Measurements from ENCODE around the gene ZPBP2. TPM values are rescaled to one million over a fixed set of nuclear protein-coding genes. Genes with fewer than 3 reads are reported as not detected.
"Not testable (repeated sequence)": the region's sequence is repeated elsewhere in the genome, so short reads cannot be mapped to it uniquely, and the experiment has no call there.

ZPBP2 gene
- total RNA-seq, 1 donor from 2014 or later: not detected

DNA sequence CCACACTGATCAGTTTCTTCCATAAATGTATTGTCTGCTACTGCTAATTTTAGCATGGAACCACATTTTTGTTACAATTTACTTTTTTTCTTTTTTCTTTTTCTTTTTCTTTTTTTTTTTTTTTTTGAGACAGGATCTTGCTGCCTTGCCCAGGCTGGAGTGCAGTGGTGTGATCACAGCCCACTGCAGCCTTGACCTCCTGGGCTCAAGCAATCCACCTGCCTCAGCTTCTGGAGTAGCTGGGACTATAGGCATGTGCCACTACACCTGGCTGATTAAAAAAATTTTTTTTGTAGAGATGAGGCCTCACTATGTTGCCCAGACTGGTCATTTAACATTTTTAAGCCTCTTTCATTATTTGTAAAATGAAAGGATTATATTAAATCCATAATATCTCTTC, 19.1 kb downstream of the ZPBP2 start:
- peaks cover 3% of the 10 kb centered on the region for H3K9me3 Mint-ChIP-seq (ENCODE audit: low read depth)
- H3K4me3 Mint-ChIP-seq (ENCODE audit: unreplicated experiment): no peak overlapping the region
- H3K4me1 Mint-ChIP-seq (ENCODE audit: low read depth): no peaks in the 10 kb centered on the region
- TF ChIP-seq, protein P1, sequence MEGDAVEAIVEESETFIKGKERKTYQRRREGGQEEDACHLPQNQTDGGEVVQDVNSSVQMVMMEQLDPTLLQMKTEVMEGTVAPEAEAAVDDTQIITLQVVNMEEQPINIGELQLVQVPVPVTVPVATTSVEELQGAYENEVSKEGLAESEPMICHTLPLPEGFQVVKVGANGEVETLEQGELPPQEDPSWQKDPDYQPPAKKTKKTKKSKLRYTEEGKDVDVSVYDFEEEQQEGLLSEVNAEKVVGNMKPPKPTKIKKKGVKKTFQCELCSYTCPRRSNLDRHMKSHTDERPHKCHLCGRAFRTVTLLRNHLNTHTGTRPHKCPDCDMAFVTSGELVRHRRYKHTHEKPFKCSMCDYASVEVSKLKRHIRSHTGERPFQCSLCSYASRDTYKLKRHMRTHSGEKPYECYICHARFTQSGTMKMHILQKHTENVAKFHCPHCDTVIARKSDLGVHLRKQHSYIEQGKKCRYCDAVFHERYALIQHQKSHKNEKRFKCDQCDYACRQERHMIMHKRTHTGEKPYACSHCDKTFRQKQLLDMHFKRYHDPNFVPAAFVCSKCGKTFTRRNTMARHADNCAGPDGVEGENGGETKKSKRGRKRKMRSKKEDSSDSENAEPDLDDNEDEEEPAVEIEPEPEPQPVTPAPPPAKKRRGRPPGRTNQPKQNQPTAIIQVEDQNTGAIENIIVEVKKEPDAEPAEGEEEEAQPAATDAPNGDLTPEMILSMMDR (IDR thresholded peaks at IDR 0.05): no peak
- no peak overlapping the region for H3K27ac Mint-ChIP-seq (ENCODE audit: unreplicated experiment)
- DNase-seq (ENCODE audit: low spot score): no peak
- peaks cover 50% of the 10 kb centered on the region for H3K27me3 Mint-ChIP-seq (ENCODE audit: low read depth)
- H3K36me3 Mint-ChIP-seq (ENCODE audit: low read depth): peaks cover 1% of the 10 kb centered on the region

DNA sequence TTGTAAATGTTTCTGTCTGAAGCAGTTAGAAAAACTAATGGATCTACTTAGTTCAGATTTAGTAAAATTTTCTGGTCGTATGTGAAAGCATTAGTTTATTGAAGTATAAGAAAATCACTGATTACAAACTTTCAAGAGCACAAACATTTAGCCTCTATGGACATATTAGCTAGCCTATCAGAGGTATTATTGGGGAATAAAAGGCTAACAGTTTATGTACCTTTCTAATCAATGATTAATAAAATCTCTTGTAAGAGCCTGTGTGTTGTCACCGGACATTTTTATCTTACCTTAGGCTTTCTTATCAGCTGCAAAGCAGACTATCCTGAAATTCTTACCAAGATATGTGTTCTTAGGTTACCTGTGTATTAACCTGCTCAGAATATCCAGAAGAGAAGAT, 21.2 kb downstream of the ZPBP2 start:
- H3K4me3 Mint-ChIP-seq (ENCODE audit: unreplicated experiment): no peak overlapping the region
- H3K27ac Mint-ChIP-seq (ENCODE audit: unreplicated experiment): no peak overlapping the region
- H3K9me3 Mint-ChIP-seq (ENCODE audit: low read depth): peaks cover 3% of the 10 kb centered on the region
- H3K36me3 Mint-ChIP-seq (ENCODE audit: low read depth): peaks cover 1% of the 10 kb centered on the region
- TF ChIP-seq, protein P1 (IDR thresholded peaks at IDR 0.05): no peak
- no peaks in the 10 kb centered on the region for H3K4me1 Mint-ChIP-seq (ENCODE audit: low read depth)
- H3K27me3 Mint-ChIP-seq (ENCODE audit: low read depth): peaks cover 55% of the 10 kb centered on the region
- no peak for DNase-seq (ENCODE audit: low spot score)

DNA sequence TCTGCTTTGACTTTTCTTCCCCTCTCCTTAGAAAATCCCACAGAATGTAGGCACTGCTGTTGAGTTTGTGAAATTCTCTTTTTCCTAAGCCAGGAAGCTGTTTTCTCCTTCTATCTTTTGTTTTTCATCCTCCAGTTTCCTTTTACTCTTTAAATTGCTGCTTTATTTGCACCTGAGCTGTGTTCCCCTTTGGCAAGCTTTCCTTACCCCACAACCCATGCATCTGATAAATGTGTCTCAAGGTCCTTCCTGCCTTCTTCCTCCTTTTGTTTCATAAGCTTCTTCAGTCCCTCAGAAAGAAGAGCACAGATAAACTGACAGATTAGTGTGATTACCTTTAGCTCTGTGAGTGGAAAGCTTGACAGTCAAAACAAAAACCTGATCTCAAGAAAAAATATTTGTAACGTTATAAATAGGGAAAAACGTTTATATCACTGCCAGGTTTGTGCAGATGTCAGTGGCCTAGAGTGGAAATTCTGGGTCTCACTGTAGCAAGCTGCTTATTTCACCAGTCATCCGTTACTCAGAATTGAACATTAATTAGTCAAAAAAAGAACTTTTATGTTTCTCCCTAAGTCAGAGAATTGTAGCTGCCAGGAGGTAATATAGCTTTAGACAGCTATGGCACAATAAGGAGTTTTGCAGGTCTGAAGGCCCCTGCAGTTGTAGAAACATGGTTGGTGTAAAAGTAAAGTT, 26.8 kb downstream of the ZPBP2 start:
- Mint-ChIP-seq H3K4me3 (ENCODE audit: unreplicated experiment) (no peak overlapping the region), H3K36me3 (ENCODE audit: low read depth) (peaks cover 1% of the 10 kb centered on the region), H3K4me1 (ENCODE audit: low read depth) (no peaks in the 10 kb centered on the region), H3K27ac (ENCODE audit: unreplicated experiment) (no peak overlapping the region), H3K9me3 (ENCODE audit: low read depth) (peaks cover 3% of the 10 kb centered on the region), H3K27me3 (ENCODE audit: low read depth) (peaks cover 29% of the 10 kb centered on the region)
- TF ChIP-seq, protein P1 (IDR thresholded peaks at IDR 0.05): no peak
- no peak for DNase-seq (ENCODE audit: low spot score)

DNA sequence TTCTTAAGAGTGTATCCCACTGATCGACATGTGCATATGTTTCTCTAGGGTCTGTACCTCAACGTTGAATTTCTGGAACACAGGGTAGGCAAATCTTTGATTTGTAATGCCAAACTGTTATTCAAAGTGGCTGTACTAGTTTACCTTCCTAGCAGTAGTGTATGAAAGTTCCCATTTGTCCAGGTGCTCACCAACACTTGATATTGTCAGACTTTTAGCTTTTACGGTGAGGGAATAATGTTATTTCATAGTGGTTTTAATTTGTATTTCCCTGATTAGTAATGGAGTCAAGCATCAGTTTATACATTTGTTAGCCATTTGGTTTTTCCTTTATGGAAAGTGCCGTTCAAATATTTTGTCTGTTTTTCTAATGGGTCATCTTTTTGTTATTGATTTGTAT, 30.1 kb downstream of the ZPBP2 start:
- Mint-ChIP-seq H3K36me3 (ENCODE audit: low read depth) (no peaks in the 10 kb centered on the region), H3K9me3 (ENCODE audit: low read depth) (no peaks in the 10 kb centered on the region), H3K4me1 (ENCODE audit: low read depth) (no peaks in the 10 kb centered on the region), H3K4me3 (ENCODE audit: unreplicated experiment) (no peak overlapping the region), H3K27ac (ENCODE audit: unreplicated experiment) (no peak overlapping the region), H3K27me3 (ENCODE audit: low read depth) (peaks cover 14% of the 10 kb centered on the region)
- TF ChIP-seq, protein P1 (IDR thresholded peaks at IDR 0.05): no peak
- no peak for DNase-seq (ENCODE audit: low spot score)

DNA sequence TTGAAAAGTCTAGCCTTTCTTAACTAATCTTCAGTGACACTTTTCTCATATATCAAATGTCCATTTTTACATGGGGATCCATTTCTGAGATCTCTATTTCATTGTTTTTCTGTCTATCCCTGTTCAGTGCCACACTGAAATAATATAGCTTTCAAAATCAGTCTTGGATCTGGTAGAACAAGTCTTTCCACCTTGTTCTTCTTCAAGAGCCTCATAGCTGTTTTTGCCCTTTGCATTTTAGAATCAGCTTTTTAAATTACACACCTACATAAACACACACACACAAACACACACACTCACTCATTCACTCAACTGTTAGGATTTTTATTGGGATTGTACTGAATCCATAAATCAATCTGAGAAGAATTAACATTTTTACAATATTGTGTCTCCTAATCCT, 31.2 kb downstream of the ZPBP2 start:
- peaks cover 3% of the 10 kb centered on the region for H3K4me1 Mint-ChIP-seq (ENCODE audit: low read depth)
- H3K36me3 Mint-ChIP-seq (ENCODE audit: low read depth): no peaks in the 10 kb centered on the region
- TF ChIP-seq, protein P1 (IDR thresholded peaks at IDR 0.05): no peak
- H3K27ac Mint-ChIP-seq (ENCODE audit: unreplicated experiment): no peak overlapping the region
- no peak overlapping the region for H3K4me3 Mint-ChIP-seq (ENCODE audit: unreplicated experiment)
- no peaks in the 10 kb centered on the region for H3K9me3 Mint-ChIP-seq (ENCODE audit: low read depth)
- DNase-seq (ENCODE audit: low spot score): no peak
- H3K27me3 Mint-ChIP-seq (ENCODE audit: low read depth): peaks cover 8% of the 10 kb centered on the region

DNA sequence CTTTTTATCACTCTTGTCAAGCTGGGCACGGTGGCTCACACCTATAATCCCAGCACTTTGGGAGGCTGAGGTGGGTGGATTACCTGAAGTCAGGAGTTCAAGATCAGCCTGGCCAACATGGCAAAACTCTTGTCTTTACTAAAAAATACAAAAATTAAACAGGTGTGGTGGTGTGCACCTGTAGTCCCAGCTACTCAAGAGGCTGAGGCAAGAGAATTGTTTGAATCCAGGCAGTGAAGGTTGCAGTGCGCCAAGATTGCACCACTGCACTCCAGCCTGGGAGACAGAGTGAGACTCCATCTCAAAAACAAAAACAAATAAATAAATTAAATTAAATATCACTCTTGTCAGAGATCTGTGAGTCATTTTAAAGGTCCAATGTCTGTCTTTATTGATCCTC, 34.0 kb downstream of the ZPBP2 start:
- H3K27ac Mint-ChIP-seq (ENCODE audit: unreplicated experiment); H3K4me1 Mint-ChIP-seq (ENCODE audit: low read depth); H3K9me3 Mint-ChIP-seq (ENCODE audit: low read depth); H3K27me3 Mint-ChIP-seq (ENCODE audit: low read depth); DNase-seq (ENCODE audit: low spot score); H3K4me3 Mint-ChIP-seq (ENCODE audit: unreplicated experiment); H3K36me3 Mint-ChIP-seq (ENCODE audit: low read depth): not testable (repeated sequence)

All from chondrocyte (in vitro differentiated cells).